Adrenal gland (tissue), 5 donors: ENCODE measurements around the gene TDRKH.

ENCODE experiments used
- POLR2A ChIP-seq, 2 donors: fragments of 450-650 bp; IDR thresholded peaks; one replicate each; pipeline ENCODE4 v1.6.1; 2017; ENCODE audit warnings: antibody characterized with exemption in 2 of 2, mild to moderate bottlenecking in 2 of 2, moderate library complexity in 1 of 2
- TF ChIP-seq, protein P1 (sequence below), 6 experiments: fragments of 450-650 bp in 4 of 6; fragments of 200-600 bp in 2 of 6; sonication (generic) in 1 of 6; IDR thresholded peaks; 1 replicate in 5 of 6; 2 replicates in 1 of 6; pipeline versions ENCODE4 v1.5.1 to v1.8.0; 2016 to 2021; ENCODE audit warnings: antibody characterized with exemption in 6 of 6, mild to moderate bottlenecking in 2 of 6, moderate library complexity in 1 of 6
- donor health status: DM: no; HTN: no; CAD: no.

DNA sequence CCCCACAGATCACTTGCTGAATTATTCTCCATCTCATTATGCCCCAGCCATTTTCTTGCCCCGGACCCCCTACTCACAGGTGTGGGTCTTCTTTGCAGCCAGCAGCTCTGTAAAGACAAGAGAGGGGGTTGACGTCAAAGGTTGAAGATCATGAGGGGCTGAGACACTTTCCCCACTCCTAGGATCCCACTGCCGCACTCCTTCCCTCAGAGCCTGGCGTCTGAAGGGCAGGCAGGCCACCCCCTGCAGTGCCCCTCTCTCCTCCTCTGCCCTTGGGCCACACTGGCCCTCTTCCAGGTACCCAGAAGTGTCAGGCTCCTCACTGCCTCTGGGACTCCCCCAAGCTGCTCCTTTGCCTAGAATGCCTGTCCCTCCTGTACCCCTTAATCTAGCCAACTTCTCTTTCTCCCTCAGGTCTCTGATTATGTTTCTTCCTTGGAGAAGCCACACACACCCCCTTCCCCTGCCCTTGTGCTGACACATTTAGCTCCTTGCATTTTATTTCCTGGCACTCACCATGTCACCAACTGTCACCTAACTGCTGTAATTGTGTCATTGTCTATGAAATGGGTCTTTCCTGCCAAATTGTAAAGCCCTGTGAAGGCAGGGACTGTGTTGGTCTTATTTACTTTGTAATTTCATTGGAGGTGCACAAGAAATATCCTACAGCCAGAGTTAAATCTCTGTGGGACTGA is 39.2 kb upstream of the TDRKH start:
- TF ChIP-seq, protein P1, sequence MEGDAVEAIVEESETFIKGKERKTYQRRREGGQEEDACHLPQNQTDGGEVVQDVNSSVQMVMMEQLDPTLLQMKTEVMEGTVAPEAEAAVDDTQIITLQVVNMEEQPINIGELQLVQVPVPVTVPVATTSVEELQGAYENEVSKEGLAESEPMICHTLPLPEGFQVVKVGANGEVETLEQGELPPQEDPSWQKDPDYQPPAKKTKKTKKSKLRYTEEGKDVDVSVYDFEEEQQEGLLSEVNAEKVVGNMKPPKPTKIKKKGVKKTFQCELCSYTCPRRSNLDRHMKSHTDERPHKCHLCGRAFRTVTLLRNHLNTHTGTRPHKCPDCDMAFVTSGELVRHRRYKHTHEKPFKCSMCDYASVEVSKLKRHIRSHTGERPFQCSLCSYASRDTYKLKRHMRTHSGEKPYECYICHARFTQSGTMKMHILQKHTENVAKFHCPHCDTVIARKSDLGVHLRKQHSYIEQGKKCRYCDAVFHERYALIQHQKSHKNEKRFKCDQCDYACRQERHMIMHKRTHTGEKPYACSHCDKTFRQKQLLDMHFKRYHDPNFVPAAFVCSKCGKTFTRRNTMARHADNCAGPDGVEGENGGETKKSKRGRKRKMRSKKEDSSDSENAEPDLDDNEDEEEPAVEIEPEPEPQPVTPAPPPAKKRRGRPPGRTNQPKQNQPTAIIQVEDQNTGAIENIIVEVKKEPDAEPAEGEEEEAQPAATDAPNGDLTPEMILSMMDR (IDR thresholded peaks at IDR 0.05) = no peak
- TF ChIP-seq POLR2A (IDR thresholded peaks at IDR 0.05) = no peak
